Epithelial cell of proximal tubule (primary cell): ENCODE data around the gene MAST2. TPM values are rescaled to one million over a fixed set of nuclear protein-coding genes. Genes with fewer than 3 reads are reported as not detected.

Experiments
- DNase-seq: peaks from one replicate; pipeline ENCODE4 v3.0.0-alpha.2; 2011; ENCODE audit warnings: low read depth
- H3K4me3 ChIP-seq: 2 replicates; pipeline ENCODE4 v1.5.1; 2011; ENCODE audit warnings: low read depth, mild to moderate bottlenecking, low read length
- CTCF ChIP-seq: conservative IDR thresholded peaks from 2 replicates; pipeline ENCODE4 v1.5.1; 2012; ENCODE audit warnings: low read depth, mild to moderate bottlenecking, low read length
- total RNA-seq: library from RNA; depleted of rRNA; stranded (reverse); fragments of >200 nt; gene quantifications from 2 replicates; pipeline ENCODE4 v1.2.3, GENCODE V29; 2015

Gene MAST2
- total RNA-seq, 1 donor from 2014 or later, result 30.3 TPM

- TF ChIP-seq CTCF, result no peak
- no peak overlapping the region for H3K4me3 ChIP-seq
- no peak for DNase-seq
Measured at GRCh38 chr1:45880930-45881329, 77.5 kb downstream of the MAST2 start.

GRCh38 chr1:45883658-45884057 lies 80.2 kb downstream of the MAST2 start:
- TF ChIP-seq CTCF, result no peak
- H3K4me3 ChIP-seq, result no peak overlapping the region
- no peak for DNase-seq

- TF ChIP-seq CTCF, result no peak
- DNase-seq, result no peak
- no peak overlapping the region for H3K4me3 ChIP-seq
Measured at GRCh38 chr1:45884700-45885099, 81.3 kb downstream of the MAST2 start.

GRCh38 chr1:45886229-45886628 lies 82.8 kb downstream of the MAST2 start:
- no peak overlapping the region for H3K4me3 ChIP-seq
- TF ChIP-seq CTCF, result no peak
- DNase-seq, result no peak

GRCh38 chr1:45887156-45887842 lies 83.9 kb downstream of the MAST2 start:
- TF ChIP-seq CTCF, result no peak
- H3K4me3 ChIP-seq, result no peak overlapping the region
- DNase-seq, result no peak

- no peak for DNase-seq
- TF ChIP-seq CTCF, result no peak
- H3K4me3 ChIP-seq, result no peak overlapping the region
Measured at GRCh38 chr1:45890078-45890477, 86.7 kb downstream of the MAST2 start.

GRCh38 chr1:45891087-45891486 lies 87.7 kb downstream of the MAST2 start:
- no peak overlapping the region for H3K4me3 ChIP-seq
- no peak for DNase-seq
- TF ChIP-seq CTCF, result no peak
